ENCODE results near the gene SMAD6.
"Not testable (repeated sequence)": the region's sequence is repeated elsewhere in the genome, so short reads cannot be mapped to it uniquely, and the experiment has no call there.

SMAD6 gene

GRCh38 chr15:66823601-66824000, 121.6 kb downstream of the SMAD6 start:
- H3K4me3 ChIP-seq (ENCODE audit: low read depth, low read length) = no peak overlapping the region
- no peak for TF ChIP-seq CTCF (IDR thresholded peaks at IDR 0.05; ENCODE audit: low read depth, low read length, missing control alignments)
- no peak for DNase-seq (ENCODE audit: low read depth)

GRCh38 chr15:66824424-66824823, 122.4 kb downstream of the SMAD6 start:
- no peak for DNase-seq (ENCODE audit: low read depth)
- no peak for TF ChIP-seq CTCF (IDR thresholded peaks at IDR 0.05; ENCODE audit: low read depth, low read length, missing control alignments)
- no peak overlapping the region for H3K4me3 ChIP-seq (ENCODE audit: low read depth, low read length)

- DNase-seq (ENCODE audit: low read depth) = no peak
- TF ChIP-seq CTCF (IDR thresholded peaks at IDR 0.05; ENCODE audit: low read depth, low read length, missing control alignments) = no peak
- H3K4me3 ChIP-seq (ENCODE audit: low read depth, low read length) = no peak overlapping the region
Observed at GRCh38 chr15:66825139-66825538, 123.1 kb downstream of the SMAD6 start.

GRCh38 chr15:66825731-66826130, 123.7 kb downstream of the SMAD6 start:
- no peak for TF ChIP-seq CTCF (IDR thresholded peaks at IDR 0.05; ENCODE audit: low read depth, low read length, missing control alignments)
- no peak for DNase-seq (ENCODE audit: low read depth)
- H3K4me3 ChIP-seq (ENCODE audit: low read depth, low read length) = no peak overlapping the region

- no peak for TF ChIP-seq CTCF (IDR thresholded peaks at IDR 0.05; ENCODE audit: low read depth, low read length, missing control alignments)
- no peak overlapping the region for H3K4me3 ChIP-seq (ENCODE audit: low read depth, low read length)
- no peak for DNase-seq (ENCODE audit: low read depth)
Observed at GRCh38 chr15:66826507-66826906, 124.5 kb downstream of the SMAD6 start.

- H3K4me3 ChIP-seq (ENCODE audit: low read depth, low read length) = no peak overlapping the region
- no peak for DNase-seq (ENCODE audit: low read depth)
- no peak for TF ChIP-seq CTCF (IDR thresholded peaks at IDR 0.05; ENCODE audit: low read depth, low read length, missing control alignments)
Observed at GRCh38 chr15:66827039-66827697, 125.1 kb downstream of the SMAD6 start.

GRCh38 chr15:66827698-66828055, 125.6 kb downstream of the SMAD6 start:
- TF ChIP-seq CTCF (IDR thresholded peaks at IDR 0.05; ENCODE audit: low read depth, low read length, missing control alignments) = no peak
- H3K4me3 ChIP-seq (ENCODE audit: low read depth, low read length) = no peak overlapping the region
- DNase-seq (ENCODE audit: low read depth) = no peak

GRCh38 chr15:66828817-66829541, 126.9 kb downstream of the SMAD6 start:
- H3K4me3 ChIP-seq (ENCODE audit: low read depth, low read length); DNase-seq (ENCODE audit: low read depth): not testable (repeated sequence)
